Caco-2 (cell line): ENCODE data around the gene FAN1. TPM values are rescaled to one million over a fixed set of nuclear protein-coding genes. Genes with fewer than 3 reads are reported as not detected.

Experiments
- BruUV-seq: library from RNA; stranded (reverse); fragments of 400-500 nt; replicated peaks from 2 replicates; lab custom pipeline; 2021; lab: Mats Ljungman, UMichigan
- CTCF ChIA-PET: fragments of 300-600 bp; sonication (Branson Sonifier 250); formaldehyde crosslinking; loops from one replicate; lab custom pipeline; 2022; ENCODE audit warnings: antibody characterized with exemption; lab: Charles Lee
- POLR2A ChIA-PET: fragments of 300-600 bp; sonication (Branson Sonifier 250); formaldehyde crosslinking; loops from one replicate; lab custom pipeline; 2022; ENCODE audit warnings: antibody characterized with exemption; lab: Charles Lee
- DNase-seq, 2 experiments: peaks; one replicate each; pipeline versions ENCODE4 v3.0.0 to v3.0.0-alpha.2; 2020 to 2022
- H3K27me3 ChIP-seq: replicated peaks from 2 replicates; pipeline ENCODE4 v1.6.0; 2011; ENCODE audit warnings: low read length; ENCODE audit not compliant: control insufficient read depth, insufficient read depth
- H3K36me3 ChIP-seq: 2 replicates; pipeline ENCODE4 v1.5.1; 2011; ENCODE audit warnings: low read length; ENCODE audit not compliant: control insufficient read depth, insufficient read depth
- H3K4me1 ChIP-seq: fragments of 250-450 bp; sonication (Bioruptor Pico); 2 replicates; pipeline ENCODE4 v1.5.1; 2020; ENCODE audit warnings: mild to moderate bottlenecking
- H3K4me3 ChIP-seq: 2 replicates; pipeline ENCODE4 v1.5.1; 2011; ENCODE audit warnings: low read depth, mild to moderate bottlenecking, control low read depth, low read length
- H3K9me3 ChIP-seq: fragments of 250-450 bp; sonication (Bioruptor Pico); 2 replicates; pipeline ENCODE4 v1.5.1; 2020; ENCODE audit warnings: mild to moderate bottlenecking, moderate library complexity
- H3K27ac Mint-ChIP-seq: one replicate; pipeline ENCODE4 v1.8.0; 2022; ENCODE audit warnings: mixed read lengths; ENCODE audit not compliant: unreplicated experiment
- H3K27me3 Mint-ChIP-seq: one replicate; pipeline ENCODE4 v1.8.0; 2022; ENCODE audit warnings: mixed read lengths; ENCODE audit not compliant: insufficient read depth, unreplicated experiment
- H3K36me3 Mint-ChIP-seq: one replicate; pipeline ENCODE4 v1.8.0; 2022; ENCODE audit warnings: mild to moderate bottlenecking, mixed read lengths; ENCODE audit not compliant: insufficient read depth, unreplicated experiment
- H3K4me1 Mint-ChIP-seq: one replicate; pipeline ENCODE4 v1.8.0; 2022; ENCODE audit warnings: low read depth, mixed read lengths; ENCODE audit not compliant: unreplicated experiment
- H3K4me3 Mint-ChIP-seq: one replicate; pipeline ENCODE4 v1.8.0; 2022; ENCODE audit warnings: mild to moderate bottlenecking, moderate library complexity, mixed read lengths; ENCODE audit not compliant: unreplicated experiment
- H3K9me3 Mint-ChIP-seq: one replicate; pipeline ENCODE4 v1.8.0; 2022; ENCODE audit warnings: mixed read lengths; ENCODE audit not compliant: unreplicated experiment
- CTCF ChIP-seq, 2 experiments: fragments of 200-600 bp in 1 of 2; IDR thresholded peaks; 1 replicate in 1 of 2; 2 replicates in 1 of 2; pipeline versions ENCODE4 v1.5.1 to v1.8.0; 2011 to 2022; ENCODE audit warnings: antibody characterized with exemption in 1 of 2, control low read depth in 1 of 2, inconsistent platforms in 1 of 2, low read depth in 1 of 2, low read length in 1 of 2, mild to moderate bottlenecking in 1 of 2, moderate library complexity in 1 of 2; ENCODE audit not compliant: insufficient read depth in 1 of 2, severe bottlenecking in 1 of 2, unreplicated experiment in 1 of 2
- intact Hi-C: fragments of 100-400 bp; cut with micrococcal nuclease; formaldehyde crosslinking; loops from one replicate; pipeline ENCODE4 v1.10.0; 2022; ENCODE audit not compliant: unreplicated experiment
- total RNA-seq: library from RNA; stranded (reverse); gene quantifications from 2 replicates; pipeline ENCODE4 v1.2.3, GENCODE V29; 2022

Gene FAN1
- total RNA-seq, 1 experiment from 2014 or later, result 26.6 TPM

- H3K9me3 ChIP-seq, result no peaks in the 10 kb centered on the region
- no peak for DNase-seq
- H3K4me3 ChIP-seq, result no peak overlapping the region
- Mint-ChIP-seq H3K4me3 (no peak overlapping the region), H3K27me3 (no peaks in the 10 kb centered on the region), H3K36me3 (no peaks in the 10 kb centered on the region), H3K4me1 (no peaks in the 10 kb centered on the region), H3K27ac (no peak overlapping the region), H3K9me3 (no peaks in the 10 kb centered on the region)
- POLR2A ChIA-PET, result no interaction called here
- no peaks in the 10 kb centered on the region for H3K27me3 ChIP-seq
- CTCF ChIA-PET, result no interaction called here
- intact Hi-C loops, result no loop called here
- no peak for TF ChIP-seq CTCF (IDR thresholded peaks at IDR 0.05; ENCODE audit: insufficient read depth in 1 of 2, low read depth in 1 of 2, low read length in 1 of 2, severe bottlenecking in 1 of 2, unreplicated experiment in 1 of 2)
- no TSS peak for BruUV-seq
- H3K36me3 ChIP-seq, result no peaks in the 10 kb centered on the region; the same call in 1 of the 2 replicates
- no peaks in the 10 kb centered on the region for H3K4me1 ChIP-seq
Observed at GRCh38 chr15:30865257-30865656, 38.5 kb upstream of the FAN1 start.

- Histone ChIP-seq H3K9me3 (no peaks in the 10 kb centered on the region), H3K4me3 (no peak overlapping the region), H3K27me3 (no peaks in the 10 kb centered on the region), H3K4me1 (no peaks in the 10 kb centered on the region), H3K36me3 (no peaks in the 10 kb centered on the region; the same call in 1 of the 2 replicates)
- no peaks in the 10 kb centered on the region for H3K36me3 Mint-ChIP-seq
- H3K27me3 Mint-ChIP-seq, result no peaks in the 10 kb centered on the region
- H3K4me3 Mint-ChIP-seq, result no peak overlapping the region
- no peak for TF ChIP-seq CTCF (IDR thresholded peaks at IDR 0.05; ENCODE audit: insufficient read depth in 1 of 2, low read depth in 1 of 2, low read length in 1 of 2, severe bottlenecking in 1 of 2, unreplicated experiment in 1 of 2)
- H3K9me3 Mint-ChIP-seq, result no peaks in the 10 kb centered on the region
- no TSS peak for BruUV-seq
- ChIA-PET CTCF (no interaction called here), POLR2A (no interaction called here)
- no peaks in the 10 kb centered on the region for H3K4me1 Mint-ChIP-seq
- no peak overlapping the region for H3K27ac Mint-ChIP-seq
- intact Hi-C loops, result no loop called here
- no peak for DNase-seq
Observed at GRCh38 chr15:30870681-30871080, 33.0 kb upstream of the FAN1 start.

GRCh38 chr15:30872341-30872748, 31.4 kb upstream of the FAN1 start:
- H3K4me3 Mint-ChIP-seq, result no peak overlapping the region
- no peaks in the 10 kb centered on the region for H3K4me1 Mint-ChIP-seq
- no peaks in the 10 kb centered on the region for H3K27me3 Mint-ChIP-seq
- H3K4me1 ChIP-seq, result no peaks in the 10 kb centered on the region
- intact Hi-C loops, result no loop called here
- ChIA-PET CTCF (no interaction called here), POLR2A (no interaction called here)
- no peaks in the 10 kb centered on the region for H3K36me3 ChIP-seq
- no peak for DNase-seq
- no peaks in the 10 kb centered on the region for H3K27me3 ChIP-seq
- no TSS peak for BruUV-seq
- no peaks in the 10 kb centered on the region for H3K9me3 ChIP-seq
- H3K27ac Mint-ChIP-seq, result no peak overlapping the region
- H3K4me3 ChIP-seq, result no peak overlapping the region
- H3K36me3 Mint-ChIP-seq, result no peaks in the 10 kb centered on the region
- no peaks in the 10 kb centered on the region for H3K9me3 Mint-ChIP-seq
- no peak for TF ChIP-seq CTCF (IDR thresholded peaks at IDR 0.05; ENCODE audit: insufficient read depth in 1 of 2, low read depth in 1 of 2, low read length in 1 of 2, severe bottlenecking in 1 of 2, unreplicated experiment in 1 of 2)
